ENCODE measurements around the gene ZNF283.
"Not testable (repeated sequence)": the region's sequence is repeated elsewhere in the genome, so short reads cannot be mapped to it uniquely, and the experiment has no call there.

DNA sequence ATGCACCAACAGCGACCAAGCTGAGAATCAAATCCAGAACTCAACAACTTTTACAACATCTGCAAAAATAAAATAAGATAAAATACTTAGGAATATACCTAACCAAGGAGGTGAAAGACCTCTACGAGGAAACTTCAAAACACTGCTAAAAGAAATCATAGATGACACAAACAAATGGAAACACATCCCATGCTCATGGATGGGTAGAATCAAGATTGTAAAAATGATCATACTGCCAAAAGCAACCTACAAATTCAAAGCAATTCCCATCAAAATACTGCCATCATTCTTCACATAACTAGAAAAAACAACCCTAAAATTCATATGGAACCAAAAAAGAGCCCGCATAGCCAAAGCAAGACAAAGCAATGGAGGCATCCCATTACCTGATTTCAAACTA lies 3.3 kb upstream of the ZNF283 start:
- TF ChIP-seq, protein P1, sequence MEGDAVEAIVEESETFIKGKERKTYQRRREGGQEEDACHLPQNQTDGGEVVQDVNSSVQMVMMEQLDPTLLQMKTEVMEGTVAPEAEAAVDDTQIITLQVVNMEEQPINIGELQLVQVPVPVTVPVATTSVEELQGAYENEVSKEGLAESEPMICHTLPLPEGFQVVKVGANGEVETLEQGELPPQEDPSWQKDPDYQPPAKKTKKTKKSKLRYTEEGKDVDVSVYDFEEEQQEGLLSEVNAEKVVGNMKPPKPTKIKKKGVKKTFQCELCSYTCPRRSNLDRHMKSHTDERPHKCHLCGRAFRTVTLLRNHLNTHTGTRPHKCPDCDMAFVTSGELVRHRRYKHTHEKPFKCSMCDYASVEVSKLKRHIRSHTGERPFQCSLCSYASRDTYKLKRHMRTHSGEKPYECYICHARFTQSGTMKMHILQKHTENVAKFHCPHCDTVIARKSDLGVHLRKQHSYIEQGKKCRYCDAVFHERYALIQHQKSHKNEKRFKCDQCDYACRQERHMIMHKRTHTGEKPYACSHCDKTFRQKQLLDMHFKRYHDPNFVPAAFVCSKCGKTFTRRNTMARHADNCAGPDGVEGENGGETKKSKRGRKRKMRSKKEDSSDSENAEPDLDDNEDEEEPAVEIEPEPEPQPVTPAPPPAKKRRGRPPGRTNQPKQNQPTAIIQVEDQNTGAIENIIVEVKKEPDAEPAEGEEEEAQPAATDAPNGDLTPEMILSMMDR (IDR thresholded peaks at IDR 0.05; ENCODE audit: low read depth, low read length, poor library complexity, severe bottlenecking), result not testable (repeated sequence)
- not testable (repeated sequence) for TF ChIP-seq EZH2phosphoT487 (IDR thresholded peaks at IDR 0.05; ENCODE audit: borderline replicate concordance, low read length)

Data from DOHH2 (cell line).